HepG2 (cell line): ENCODE data around the gene CAPS. TPM values are rescaled to one million over a fixed set of nuclear protein-coding genes. Genes with fewer than 3 reads are reported as not detected.
A peak's percentile ranks its signal among the peaks of the same experiment; 100 is the strongest.

ENCODE experiments used
- ARID5B ChIP-seq: IDR thresholded peaks from 2 replicates; pipeline ENCODE4 v1.4.0; 2020; ENCODE audit warnings: mild to moderate bottlenecking, missing genetic modification reagents
- ARNT2 ChIP-seq: sonication (generic); formaldehyde crosslinking; IDR thresholded peaks from 2 replicates; pipeline ENCODE4 v1.8.0; 2022; ENCODE audit warnings: mild to moderate bottlenecking, low read depth, missing genetic modification reagents, moderate library complexity
- CENPT ChIP-seq: sonication (generic); formaldehyde crosslinking; IDR thresholded peaks from 2 replicates; pipeline ENCODE4 v1.8.0; 2022; ENCODE audit warnings: low read depth, mild to moderate bottlenecking, moderate library complexity, missing genetic modification reagents
- CHCHD3 ChIP-seq: sonication (generic); formaldehyde crosslinking; IDR thresholded peaks from 2 replicates; pipeline ENCODE4 v1.8.0; 2022; ENCODE audit warnings: mild to moderate bottlenecking, missing genetic modification reagents, moderate library complexity
- CHD2 ChIP-seq: IDR thresholded peaks from 2 replicates; pipeline ENCODE4 v1.6.1; 2011; ENCODE audit warnings: low read depth, low read length, improper control_type of control experiment
- CREM ChIP-seq, 2 experiments: sonication (generic) in 1 of 2; formaldehyde crosslinking in 1 of 2; IDR thresholded peaks; 2 replicates each; pipeline versions ENCODE4 v1.4.0 to v1.6.1; 2016 to 2020; ENCODE audit warnings: antibody characterized with exemption in 1 of 2, mild to moderate bottlenecking in 1 of 2, missing genetic modification reagents in 1 of 2
- ETS1 ChIP-seq: sonication (generic); formaldehyde crosslinking; IDR thresholded peaks from 2 replicates; pipeline ENCODE4 v1.4.0; 2020; ENCODE audit warnings: missing genetic modification reagents
- EZH2 ChIP-seq: conservative IDR thresholded peaks from 2 replicates; pipeline ENCODE4 v1.6.1; 2012; ENCODE audit warnings: mild to moderate bottlenecking, low read depth, low read length, moderate library complexity
- FOXK2 ChIP-seq: fragments of 450-650 bp; IDR thresholded peaks from 2 replicates; pipeline ENCODE4 v1.6.1; 2016
- GPBP1L1 ChIP-seq: sonication (generic); formaldehyde crosslinking; IDR thresholded peaks from 2 replicates; pipeline ENCODE4 v1.5.0; 2020; ENCODE audit warnings: mild to moderate bottlenecking, missing genetic modification reagents
- GZF1 ChIP-seq: sonication (generic); formaldehyde crosslinking; IDR thresholded peaks from 2 replicates; pipeline ENCODE4 v1.5.1; 2020; ENCODE audit warnings: mild to moderate bottlenecking, missing genetic modification reagents
- IRX3 ChIP-seq: sonication (generic); formaldehyde crosslinking; IDR thresholded peaks from 2 replicates; pipeline ENCODE4 v1.8.1; 2023; ENCODE audit warnings: mild to moderate bottlenecking, low read depth, missing genetic modification reagents, borderline replicate concordance
- KLF11 ChIP-seq: IDR thresholded peaks from 2 replicates; pipeline ENCODE4 v1.6.1; 2016; ENCODE audit warnings: missing compliant biosample characterization
- MIER3 ChIP-seq: IDR thresholded peaks from 2 replicates; pipeline ENCODE4 v1.6.1; 2016; ENCODE audit warnings: missing compliant biosample characterization, borderline replicate concordance
- POLR2AphosphoS5 ChIP-seq: IDR thresholded peaks from 2 replicates; pipeline ENCODE4 v1.6.1; 2012; ENCODE audit warnings: low read depth, low read length
- PRPF4 ChIP-seq: fragments of 200-400 bp; formaldehyde crosslinking; IDR thresholded peaks from 2 replicates; pipeline ENCODE4 v1.6.1; 2016; ENCODE audit warnings: low read length, low read depth; ENCODE audit not compliant: poor library complexity, severe bottlenecking
- SNAPC5 ChIP-seq: sonication (generic); formaldehyde crosslinking; IDR thresholded peaks from 2 replicates; pipeline ENCODE4 v1.8.1; 2023; ENCODE audit warnings: mild to moderate bottlenecking, missing genetic modification reagents, borderline replicate concordance
- SRSF1 ChIP-seq: fragments of 200-400 bp; formaldehyde crosslinking; optimal IDR thresholded peaks from 2 replicates; pipeline ENCODE3; 2017; ENCODE audit warnings: mild to moderate bottlenecking, low read depth, low read length, moderate library complexity
- ZBTB33 ChIP-seq: sonication (generic); formaldehyde crosslinking; IDR thresholded peaks from 2 replicates; pipeline ENCODE4 v1.4.0; 2020; ENCODE audit warnings: missing genetic modification reagents
- ZMAT5 ChIP-seq: sonication (generic); formaldehyde crosslinking; IDR thresholded peaks from 2 replicates; pipeline ENCODE4 v1.5.0; 2020; ENCODE audit warnings: mild to moderate bottlenecking, low read depth, missing genetic modification reagents, borderline replicate concordance
- ZNF629 ChIP-seq: sonication (generic); formaldehyde crosslinking; conservative IDR thresholded peaks from 2 replicates; pipeline ENCODE4 v1.5.0; 2020; ENCODE audit warnings: missing genetic modification reagents
- ZNF713 ChIP-seq: sonication (generic); formaldehyde crosslinking; IDR thresholded peaks from 2 replicates; pipeline ENCODE4 v1.4.0; 2020; ENCODE audit warnings: mild to moderate bottlenecking, missing genetic modification reagents
- polyA plus RNA-seq, 8 experiments: library from polyadenylated mRNA; depleted of rRNA in 3 of 8; stranded (reverse) in 7 of 8; unstranded in 1 of 8; fragments of >200 nt; fragmentation: Illumina TruSeq in 4 of 8; extraction: Trizol in 4 of 8; gene quantifications; 2 replicates each; pipeline versions ENCODE4 v1.2.1 to v1.2.3, GENCODE V29; 2011 to 2016; ENCODE audit warnings: low read depth in 4 of 8, missing spikeins in 1 of 8, mixed read lengths in 1 of 8; ENCODE audit not compliant: insufficient read depth in 1 of 8
- total RNA-seq, 5 experiments: library from RNA; depleted of rRNA; stranded (reverse); fragments of >200 nt; fragmentation: Illumina TruSeq; extraction: Trizol; gene quantifications; 2 replicates each; pipeline ENCODE4 v1.2.3, GENCODE V29; 2016; ENCODE audit warnings: low read depth in 1 of 5

Gene CAPS
- total and polyA plus RNA-seq, 2 of the 13 experiments (the other 11 are each of a cell fraction or from before 2014, with no cell fraction given): 3.1 TPM

- TF ChIP-seq ZBTB33: no peak
- TF ChIP-seq ETS1: no peak
- no peak for TF ChIP-seq PRPF4
- no peak for TF ChIP-seq CHD2
- no peak for TF ChIP-seq CHCHD3 (CRISPR knock-in tag)
- TF ChIP-seq MIER3 (CRISPR knock-in tag): 0 out of 2 replicates have a peak, but pooled peaks have one; percentile 6
- no peak for TF ChIP-seq SRSF1
- TF ChIP-seq KLF11 (CRISPR knock-in tag): no peak
- no peak for TF ChIP-seq EZH2
- TF ChIP-seq GPBP1L1 (CRISPR knock-in tag): no peak
- peak; percentile 4; the same call in 1 of the 2 replicates for TF ChIP-seq ARID5B (CRISPR knock-in tag)
- no peak for TF ChIP-seq ZMAT5 (CRISPR knock-in tag)
- TF ChIP-seq FOXK2: no peak
- no peak for TF ChIP-seq CENPT (CRISPR knock-in tag)
- 0 out of 2 replicates have a peak, but pooled peaks have one; percentile 6 for TF ChIP-seq POLR2AphosphoS5
- TF ChIP-seq CREM (IDR thresholded peaks at IDR 0.05): no peak
- no peak for TF ChIP-seq CREM (CRISPR knock-in tag; IDR thresholded peaks at IDR 0.05)
- TF ChIP-seq ZNF629: peak; percentile 80
- no peak for TF ChIP-seq GZF1 (CRISPR knock-in tag)
- no peak for TF ChIP-seq ZNF713 (CRISPR knock-in tag)
- no peak for TF ChIP-seq SNAPC5 (CRISPR knock-in tag)
- TF ChIP-seq ARNT2: no peak
- no peak for TF ChIP-seq IRX3
Observed at GRCh38 chr19:5892772-5893275, 21.2 kb upstream of the CAPS start (continued).
